Endodermal cell (in vitro differentiated cells): ENCODE results near the gene CNKSR2. TPM values are rescaled to one million over a fixed set of nuclear protein-coding genes. Genes with fewer than 3 reads are reported as not detected.

ENCODE experiments used
- DNase-seq: peaks from one replicate; pipeline ENCODE4 v3.0.0-alpha.2; 2017
- H3K27ac ChIP-seq: 2 replicates; pipeline ENCODE4 v1.5.1; 2013; ENCODE audit warnings: mild to moderate bottlenecking, low read depth, low read length, moderate library complexity
- H3K27me3 ChIP-seq: 2 replicates; pipeline ENCODE4 v1.6.1; 2013; ENCODE audit warnings: mild to moderate bottlenecking, low read length, moderate library complexity; ENCODE audit not compliant: insufficient read depth, control insufficient read depth, poor library complexity, severe bottlenecking
- H3K36me3 ChIP-seq: 2 replicates; pipeline ENCODE4 v1.7.0; 2013; ENCODE audit warnings: mild to moderate bottlenecking, low read length, moderate library complexity; ENCODE audit not compliant: control insufficient read depth, insufficient read depth
- H3K4me1 ChIP-seq: one replicate; pipeline ENCODE4 v1.7.0; 2013; ENCODE audit warnings: low read length; ENCODE audit not compliant: control insufficient read depth, insufficient read depth
- H3K4me3 ChIP-seq: 2 replicates; pipeline ENCODE4 v1.5.1; 2013; ENCODE audit warnings: mild to moderate bottlenecking, low read length, moderate library complexity
- H3K9ac ChIP-seq: 2 replicates; pipeline ENCODE4 v1.6.1; 2013; ENCODE audit warnings: mild to moderate bottlenecking, low read length, moderate library complexity; ENCODE audit not compliant: poor library complexity, severe bottlenecking; ENCODE audit errors: extremely low read depth
- H3K9me3 ChIP-seq: 2 replicates; pipeline ENCODE4 v1.6.1; 2013; ENCODE audit warnings: mild to moderate bottlenecking, low read length, moderate library complexity; ENCODE audit not compliant: control insufficient read depth
- H3K27ac Mint-ChIP-seq: 2 replicates; pipeline ENCODE4 v1.8.0; 2020; ENCODE audit warnings: mixed read lengths
- H3K27me3 Mint-ChIP-seq: 2 replicates; pipeline ENCODE4 v1.8.0; 2021; ENCODE audit warnings: mild to moderate bottlenecking, mixed read lengths; ENCODE audit not compliant: insufficient read depth
- H3K36me3 Mint-ChIP-seq: 2 replicates; pipeline ENCODE4 v1.8.0; 2020; ENCODE audit warnings: low read depth, mixed read lengths
- H3K4me1 Mint-ChIP-seq: 2 replicates; pipeline ENCODE4 v1.8.0; 2020; ENCODE audit warnings: mixed read lengths
- H3K4me3 Mint-ChIP-seq: 2 replicates; pipeline ENCODE4 v1.8.0; 2020; ENCODE audit warnings: mild to moderate bottlenecking, moderate library complexity, mixed read lengths
- H3K9me3 Mint-ChIP-seq: 2 replicates; pipeline ENCODE4 v1.8.0; 2020; ENCODE audit warnings: mild to moderate bottlenecking, mixed read lengths
- WGBS, 2 experiments: methylation state at CpG; one replicate each; pipeline versions ENCODE4 v1.1.5 to v1.1.7; 2013; ENCODE audit warnings: missing lambda C conversion rate in 2 of 2, mixed read lengths in 1 of 2; ENCODE audit not compliant: insufficient coverage in 1 of 2, insufficient read length in 1 of 2; 5-methylcytosine and 5-hydroxymethylcytosine counted together
- total RNA-seq, 2 donors: library from RNA; stranded (reverse); fragmentation: NEBNext Ultra II Directional in 1 of 2; extraction: Animal tissue kit (Norgen Biotek cat#: 25700) in 1 of 2; gene quantifications; 2 replicates in 1 of 2; 3 replicates in 1 of 2; pipeline ENCODE4 v1.2.1, GENCODE V29; 2021
- TF ChIP-seq, protein P1 (sequence below): fragments of 200-600 bp; sonication (generic); conservative IDR thresholded peaks from 2 replicates; pipeline ENCODE4 v1.5.0; 2021; ENCODE audit warnings: antibody characterized with exemption, mild to moderate bottlenecking

The CNKSR2 gene
- total RNA-seq, 2 donors from 2014 or later = 16.9 to 28.7 TPM

DNA sequence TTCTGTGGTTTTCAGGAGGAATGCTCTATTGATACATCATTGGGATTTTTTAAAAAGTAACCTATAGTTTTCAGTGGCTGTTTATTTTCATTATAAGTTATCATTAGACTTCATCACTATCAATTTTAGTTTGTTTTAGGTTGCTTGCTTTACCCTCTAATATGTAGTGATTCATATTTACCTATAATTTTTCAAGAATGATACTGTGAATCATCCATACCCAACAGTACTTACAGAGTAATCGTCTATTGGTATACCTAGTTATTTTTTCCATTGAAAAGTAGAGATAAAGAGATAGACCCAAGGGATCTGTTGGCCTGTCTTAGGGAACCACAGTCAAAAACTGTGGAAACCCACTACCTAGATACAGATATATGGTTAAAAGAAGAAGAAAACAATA, 200.6 kb downstream of the CNKSR2 start:
- no peaks in the 10 kb centered on the region for H3K4me1 ChIP-seq
- no peak overlapping the region for H3K27ac ChIP-seq
- no peaks in the 10 kb centered on the region for H3K4me1 Mint-ChIP-seq
- DNase-seq = no peak
- TF ChIP-seq, protein P1, sequence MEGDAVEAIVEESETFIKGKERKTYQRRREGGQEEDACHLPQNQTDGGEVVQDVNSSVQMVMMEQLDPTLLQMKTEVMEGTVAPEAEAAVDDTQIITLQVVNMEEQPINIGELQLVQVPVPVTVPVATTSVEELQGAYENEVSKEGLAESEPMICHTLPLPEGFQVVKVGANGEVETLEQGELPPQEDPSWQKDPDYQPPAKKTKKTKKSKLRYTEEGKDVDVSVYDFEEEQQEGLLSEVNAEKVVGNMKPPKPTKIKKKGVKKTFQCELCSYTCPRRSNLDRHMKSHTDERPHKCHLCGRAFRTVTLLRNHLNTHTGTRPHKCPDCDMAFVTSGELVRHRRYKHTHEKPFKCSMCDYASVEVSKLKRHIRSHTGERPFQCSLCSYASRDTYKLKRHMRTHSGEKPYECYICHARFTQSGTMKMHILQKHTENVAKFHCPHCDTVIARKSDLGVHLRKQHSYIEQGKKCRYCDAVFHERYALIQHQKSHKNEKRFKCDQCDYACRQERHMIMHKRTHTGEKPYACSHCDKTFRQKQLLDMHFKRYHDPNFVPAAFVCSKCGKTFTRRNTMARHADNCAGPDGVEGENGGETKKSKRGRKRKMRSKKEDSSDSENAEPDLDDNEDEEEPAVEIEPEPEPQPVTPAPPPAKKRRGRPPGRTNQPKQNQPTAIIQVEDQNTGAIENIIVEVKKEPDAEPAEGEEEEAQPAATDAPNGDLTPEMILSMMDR = no peak
- H3K36me3 ChIP-seq = no peaks in the 10 kb centered on the region
- no peak overlapping the region for H3K27ac Mint-ChIP-seq
- H3K4me3 Mint-ChIP-seq = no peak overlapping the region
- H3K4me3 ChIP-seq = no peak overlapping the region
- peaks cover 25% of the 10 kb centered on the region for H3K9me3 Mint-ChIP-seq
- H3K27me3 ChIP-seq = no peaks in the 10 kb centered on the region
- no peak overlapping the region for H3K9ac ChIP-seq
- H3K27me3 Mint-ChIP-seq = no peaks in the 10 kb centered on the region
- H3K36me3 Mint-ChIP-seq = peaks cover 27% of the 10 kb centered on the region
- no peaks in the 10 kb centered on the region for H3K9me3 ChIP-seq
- no CpG with 5 or more reads among the region's 1 CpG for WGBS, 2 experiments

DNA sequence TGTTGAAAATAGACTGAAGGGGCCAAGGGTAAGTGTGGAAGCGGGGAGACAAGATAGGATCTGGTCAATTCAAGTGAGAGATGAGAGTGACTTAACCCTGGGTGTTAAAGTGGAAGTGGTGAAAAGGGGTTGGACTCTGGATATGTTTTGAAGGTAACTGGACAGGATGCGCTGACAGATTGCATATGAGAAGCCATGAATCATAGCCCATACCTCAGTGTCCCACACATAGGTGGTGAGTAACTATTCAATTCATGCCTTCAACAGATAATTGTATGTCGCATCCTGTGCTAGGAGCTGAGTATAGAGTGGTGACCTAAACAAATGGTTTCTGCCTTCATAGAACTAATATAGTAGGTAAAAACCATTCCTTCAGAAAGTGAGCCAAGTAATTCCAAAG, 207.3 kb downstream of the CNKSR2 start:
- H3K9me3 ChIP-seq = no peaks in the 10 kb centered on the region
- H3K4me3 Mint-ChIP-seq = no peak overlapping the region
- no peak overlapping the region for H3K27ac Mint-ChIP-seq
- H3K9me3 Mint-ChIP-seq = no peaks in the 10 kb centered on the region
- H3K4me1 ChIP-seq = no peaks in the 10 kb centered on the region
- no peaks in the 10 kb centered on the region for H3K4me1 Mint-ChIP-seq
- H3K27me3 ChIP-seq = no peaks in the 10 kb centered on the region
- 92% methylated on average over 3 of the region's 3 CpGs; no CpG with 5 or more reads in 1 of the 2 experiments for WGBS, 2 experiments
- no peaks in the 10 kb centered on the region for H3K36me3 ChIP-seq
- TF ChIP-seq, protein P1 = no peak
- H3K9ac ChIP-seq = no peak overlapping the region
- peaks cover 6% of the 10 kb centered on the region for H3K36me3 Mint-ChIP-seq
- H3K4me3 ChIP-seq = no peak overlapping the region
- H3K27me3 Mint-ChIP-seq = no peaks in the 10 kb centered on the region
- H3K27ac ChIP-seq = no peak overlapping the region
- DNase-seq = no peak

DNA sequence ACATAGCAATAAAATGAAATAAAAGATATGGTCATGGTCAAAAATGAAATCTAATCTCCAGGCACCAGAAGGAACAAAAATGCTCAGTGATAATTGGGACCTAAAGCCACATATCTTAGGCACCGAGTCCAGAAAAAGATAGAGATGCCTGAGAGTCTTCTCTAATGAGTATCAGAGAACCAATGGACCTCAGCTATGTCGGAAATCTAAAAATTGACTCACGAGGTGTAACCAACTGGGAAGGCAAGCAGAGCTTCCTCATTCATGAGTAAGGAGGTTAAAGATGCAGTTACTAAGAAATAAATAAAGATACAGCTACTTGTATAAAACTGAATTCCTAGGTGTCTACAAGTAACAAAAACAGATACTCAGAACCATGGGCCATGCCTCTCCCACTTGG, 211.8 kb downstream of the CNKSR2 start:
- 92 to 100% methylated on average over 1 to 3 of the region's 3 CpGs for WGBS, 2 experiments

More for the DNA sequence above, 211.8 kb downstream of the CNKSR2 start:
- H3K36me3 Mint-ChIP-seq = peaks cover 13% of the 10 kb centered on the region
- Histone ChIP-seq H3K9me3 (peaks cover 6% of the 10 kb centered on the region), H3K27me3 (no peaks in the 10 kb centered on the region), H3K4me1 (no peaks in the 10 kb centered on the region), H3K27ac (no peak overlapping the region), H3K36me3 (no peaks in the 10 kb centered on the region), H3K9ac (no peak overlapping the region), H3K4me3 (no peak overlapping the region)
- H3K27ac Mint-ChIP-seq = no peak overlapping the region
- no peak for DNase-seq
- H3K9me3 Mint-ChIP-seq = peaks cover 6% of the 10 kb centered on the region
- TF ChIP-seq, protein P1 = no peak
- no peak overlapping the region for H3K4me3 Mint-ChIP-seq
- H3K4me1 Mint-ChIP-seq = no peaks in the 10 kb centered on the region
- H3K27me3 Mint-ChIP-seq = no peaks in the 10 kb centered on the region
